WTC11 (cell line): ENCODE measurements around the gene HTR3A. TPM values are rescaled to one million over a fixed set of nuclear protein-coding genes. Genes with fewer than 3 reads are reported as not detected.

ENCODE experiments used
- ATAC-seq: fragments of 200-7000 bp; cut with Tn5 transposase; 2 replicates; pipeline ENCODE4 v1.10.0; 2021; ENCODE audit warnings: mild to moderate bottlenecking, moderate library complexity
- CTCF ChIA-PET: fragments of 300-600 bp; sonication (Branson Sonifier 250); formaldehyde crosslinking; loops from one replicate; lab custom pipeline; 2021; ENCODE audit warnings: antibody characterized with exemption; lab: Charles Lee
- POLR2A ChIA-PET: fragments of 350-600 bp; sonication (Branson Sonifier 250); formaldehyde crosslinking; loops from one replicate; lab custom pipeline; 2021; ENCODE audit warnings: antibody characterized with exemption; lab: Charles Lee
- DNase-seq: peaks from one replicate; pipeline ENCODE4 v3.0.0; 2021; ENCODE audit warnings: low spot score
- H3K27ac Mint-ChIP-seq: 2 replicates; pipeline ENCODE4 v1.8.0; 2021; ENCODE audit warnings: mixed read lengths
- H3K27me3 Mint-ChIP-seq: 2 replicates; pipeline ENCODE4 v1.8.0; 2021; ENCODE audit warnings: low read depth, mild to moderate bottlenecking, moderate library complexity, mixed read lengths
- H3K36me3 Mint-ChIP-seq: 2 replicates; pipeline ENCODE4 v1.8.0; 2021; ENCODE audit warnings: mixed read lengths
- H3K4me1 Mint-ChIP-seq: 2 replicates; pipeline ENCODE4 v1.8.0; 2022; ENCODE audit warnings: mixed read lengths
- H3K4me3 Mint-ChIP-seq: 2 replicates; pipeline ENCODE4 v1.8.0; 2021; ENCODE audit warnings: mild to moderate bottlenecking, moderate library complexity, mixed read lengths
- H3K9me3 Mint-ChIP-seq: 2 replicates; pipeline ENCODE4 v1.8.0; 2021; ENCODE audit warnings: mixed read lengths
- ATF6 ChIP-seq: sonication (generic); formaldehyde crosslinking; IDR thresholded peaks from 2 replicates; pipeline ENCODE4 v1.8.1; 2023; ENCODE audit warnings: mild to moderate bottlenecking, missing genetic modification reagents
- IRF1 ChIP-seq: sonication (generic); formaldehyde crosslinking; IDR thresholded peaks from 2 replicates; pipeline ENCODE4 v1.8.0; 2023; ENCODE audit warnings: missing genetic modification reagents
- KAT7 ChIP-seq: sonication (generic); formaldehyde crosslinking; IDR thresholded peaks from 2 replicates; pipeline ENCODE4 v1.8.1; 2023; ENCODE audit warnings: missing genetic modification reagents, mild to moderate bottlenecking, borderline replicate concordance
- MXD4 ChIP-seq: fragments of 250-450 bp; sonication (Bioruptor Pico); IDR thresholded peaks from 2 replicates; pipeline ENCODE4 v1.8.0; 2021; ENCODE audit warnings: mild to moderate bottlenecking, moderate library complexity, borderline replicate concordance
- ZNF425 ChIP-seq: fragments of 250-450 bp; sonication (Bioruptor Pico); conservative IDR thresholded peaks from 2 replicates; pipeline ENCODE4 v1.9.0; 2021; ENCODE audit warnings: mild to moderate bottlenecking
- ZNF532 ChIP-seq: fragments of 250-450 bp; sonication (Bioruptor Pico); IDR thresholded peaks from 2 replicates; pipeline ENCODE4 v1.9.0; 2021; ENCODE audit warnings: mild to moderate bottlenecking, borderline replicate concordance
- ZNF671 ChIP-seq: fragments of 250-450 bp; sonication (Bioruptor Pico); IDR thresholded peaks from 2 replicates; pipeline ENCODE4 v1.8.0; 2021; ENCODE audit warnings: mild to moderate bottlenecking
- total RNA-seq: library from RNA; stranded (reverse); gene quantifications from 3 replicates; pipeline ENCODE4 v1.2.3, GENCODE V29; 2021
- TF ChIP-seq, protein P1 (sequence below): fragments of 250-450 bp; sonication (Bioruptor Pico); IDR thresholded peaks from 2 replicates; pipeline ENCODE4 v1.9.0; 2021; ENCODE audit warnings: mild to moderate bottlenecking

Gene HTR3A
- total RNA-seq, 1 experiment from 2014 or later, result 4.1 TPM

DNA sequence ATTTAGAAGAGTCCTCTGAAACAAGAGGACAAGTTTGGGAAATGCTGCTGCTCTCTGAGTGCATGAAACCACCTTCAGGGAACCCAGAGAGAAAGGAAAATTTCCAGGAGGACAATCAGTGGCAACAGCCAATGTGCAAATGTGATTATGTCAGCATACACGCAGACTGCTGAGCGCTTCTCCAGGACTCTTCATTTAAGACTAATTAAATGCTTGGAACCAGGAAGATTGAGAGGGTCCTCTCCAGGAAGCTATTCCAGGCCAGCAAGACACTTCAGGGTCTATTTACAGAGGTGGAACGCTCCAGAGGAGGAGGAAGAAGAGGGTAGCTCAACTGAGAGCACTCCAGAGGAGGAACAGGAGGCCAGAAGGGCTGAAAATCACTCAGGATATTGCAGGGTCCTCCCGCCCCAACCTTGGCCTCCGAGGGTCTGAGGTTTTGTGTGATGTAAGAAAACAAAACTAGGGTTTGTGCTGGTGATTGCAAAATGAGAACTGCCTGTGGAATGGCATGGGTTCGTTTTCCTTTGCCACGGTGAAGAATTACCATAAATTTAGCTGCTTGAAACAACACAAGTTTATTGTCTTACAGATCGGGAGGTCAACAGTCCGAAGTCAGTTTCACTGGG is 14.1 kb upstream of the HTR3A start:
- Mint-ChIP-seq H3K9me3 (no peaks in the 10 kb centered on the region), H3K4me1 (peaks cover 59% of the 10 kb centered on the region), H3K4me3 (no peak overlapping the region), H3K36me3 (no peaks in the 10 kb centered on the region), H3K27me3 (peaks cover 10% of the 10 kb centered on the region), H3K27ac (peak overlapping the region; percentile 54; the same call in 1 of the 2 replicates)
- DNase-seq (no peak), ATAC-seq (no peak)
- ChIA-PET CTCF (interaction anchor here (2.7 kb wide), 1 partner anchor 65 kb away, joined by 10 read pairs; no protein-coding TSS in a partner anchor), POLR2A (no interaction called here)
- TF ChIP-seq ZNF671 (CRISPR knock-in tag), result no peak
- TF ChIP-seq ZNF425 (CRISPR knock-in tag), result no peak
- no peak for TF ChIP-seq KAT7 (CRISPR knock-in tag)
- TF ChIP-seq MXD4 (CRISPR knock-in tag), result no peak

GRCh38 chr11:113967361-113967760 is 7.5 kb upstream of the HTR3A start:
- H3K27ac Mint-ChIP-seq, result no peak overlapping the region
- ChIA-PET POLR2A (no interaction called here), CTCF (interaction anchor here (1.1 kb wide), 1 partner anchor 71 kb away, joined by 3 read pairs; no protein-coding TSS in a partner anchor)
- peaks cover 6% of the 10 kb centered on the region; the same call in 1 of the 2 replicates for H3K9me3 Mint-ChIP-seq
- H3K27me3 Mint-ChIP-seq, result peaks cover 2% of the 10 kb centered on the region
- DNase-seq (no peak), ATAC-seq (no peak)
- peaks cover 13% of the 10 kb centered on the region for H3K4me1 Mint-ChIP-seq
- no peaks in the 10 kb centered on the region for H3K36me3 Mint-ChIP-seq
- TF ChIP-seq, protein P1, sequence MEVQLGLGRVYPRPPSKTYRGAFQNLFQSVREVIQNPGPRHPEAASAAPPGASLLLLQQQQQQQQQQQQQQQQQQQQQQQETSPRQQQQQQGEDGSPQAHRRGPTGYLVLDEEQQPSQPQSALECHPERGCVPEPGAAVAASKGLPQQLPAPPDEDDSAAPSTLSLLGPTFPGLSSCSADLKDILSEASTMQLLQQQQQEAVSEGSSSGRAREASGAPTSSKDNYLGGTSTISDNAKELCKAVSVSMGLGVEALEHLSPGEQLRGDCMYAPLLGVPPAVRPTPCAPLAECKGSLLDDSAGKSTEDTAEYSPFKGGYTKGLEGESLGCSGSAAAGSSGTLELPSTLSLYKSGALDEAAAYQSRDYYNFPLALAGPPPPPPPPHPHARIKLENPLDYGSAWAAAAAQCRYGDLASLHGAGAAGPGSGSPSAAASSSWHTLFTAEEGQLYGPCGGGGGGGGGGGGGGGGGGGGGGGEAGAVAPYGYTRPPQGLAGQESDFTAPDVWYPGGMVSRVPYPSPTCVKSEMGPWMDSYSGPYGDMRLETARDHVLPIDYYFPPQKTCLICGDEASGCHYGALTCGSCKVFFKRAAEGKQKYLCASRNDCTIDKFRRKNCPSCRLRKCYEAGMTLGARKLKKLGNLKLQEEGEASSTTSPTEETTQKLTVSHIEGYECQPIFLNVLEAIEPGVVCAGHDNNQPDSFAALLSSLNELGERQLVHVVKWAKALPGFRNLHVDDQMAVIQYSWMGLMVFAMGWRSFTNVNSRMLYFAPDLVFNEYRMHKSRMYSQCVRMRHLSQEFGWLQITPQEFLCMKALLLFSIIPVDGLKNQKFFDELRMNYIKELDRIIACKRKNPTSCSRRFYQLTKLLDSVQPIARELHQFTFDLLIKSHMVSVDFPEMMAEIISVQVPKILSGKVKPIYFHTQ (CRISPR knock-in tag), result no peak
- TF ChIP-seq IRF1 (no peak), ATF6 (no peak), ZNF532 (CRISPR knock-in tag) (no peak)
- no peak overlapping the region for H3K4me3 Mint-ChIP-seq
